GM19455 (cell line): ENCODE measurements around the gene ARHGEF25.
A peak's percentile ranks its signal among the peaks of the same experiment; 100 is the strongest.
"Not testable (repeated sequence)": the region's sequence is repeated elsewhere in the genome, so short reads cannot be mapped to it uniquely, and the experiment has no call there.

Experiments used
- ATAC-seq: cut with Tn5 transposase; IDR thresholded peaks from one replicate; pipeline ENCODE4 v1.9.1; 2021; ENCODE audit not compliant: unreplicated experiment

ARHGEF25 gene

DNA sequence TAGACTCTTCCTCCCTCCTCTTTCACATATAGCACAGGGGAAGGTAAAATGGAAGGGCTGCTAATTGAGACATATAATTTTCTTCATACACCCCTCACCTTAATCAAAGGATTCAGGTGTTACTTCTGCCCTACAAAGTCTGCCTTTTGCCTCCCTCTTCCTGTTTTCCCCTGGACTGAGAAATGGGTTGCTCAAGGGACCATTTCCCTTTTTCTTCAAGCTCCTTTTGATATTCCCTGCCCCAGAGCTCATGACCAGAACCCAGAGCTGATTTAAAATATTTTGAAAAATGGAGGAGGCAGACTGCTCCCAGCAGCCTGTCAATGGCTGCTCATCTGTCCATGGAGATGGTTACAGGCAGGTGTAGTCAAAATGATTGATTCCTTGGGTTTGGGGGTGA is 26.5 kb upstream of the ARHGEF25 start:
- ATAC-seq = no peak

DNA sequence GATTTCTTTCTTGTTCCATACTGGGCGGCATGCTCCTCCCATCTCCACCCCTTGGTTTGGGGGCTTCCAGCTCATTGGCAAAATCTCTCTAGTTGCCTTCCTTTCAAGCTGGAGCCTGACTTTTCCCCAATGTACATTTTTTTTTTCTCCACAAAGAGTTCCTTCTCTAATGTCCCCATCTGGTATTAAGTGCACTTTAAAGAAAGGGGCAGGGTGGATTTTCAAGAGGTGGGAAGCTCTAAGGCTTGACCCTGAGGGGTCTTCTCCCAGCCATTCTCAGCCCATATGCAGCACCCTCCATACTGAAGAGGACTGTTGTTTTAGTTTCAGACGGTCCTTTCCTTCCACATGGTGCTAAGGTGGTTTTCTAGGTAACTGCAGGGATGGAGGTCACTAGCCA is 26.1 kb upstream of the ARHGEF25 start:
- ATAC-seq = no peak

DNA sequence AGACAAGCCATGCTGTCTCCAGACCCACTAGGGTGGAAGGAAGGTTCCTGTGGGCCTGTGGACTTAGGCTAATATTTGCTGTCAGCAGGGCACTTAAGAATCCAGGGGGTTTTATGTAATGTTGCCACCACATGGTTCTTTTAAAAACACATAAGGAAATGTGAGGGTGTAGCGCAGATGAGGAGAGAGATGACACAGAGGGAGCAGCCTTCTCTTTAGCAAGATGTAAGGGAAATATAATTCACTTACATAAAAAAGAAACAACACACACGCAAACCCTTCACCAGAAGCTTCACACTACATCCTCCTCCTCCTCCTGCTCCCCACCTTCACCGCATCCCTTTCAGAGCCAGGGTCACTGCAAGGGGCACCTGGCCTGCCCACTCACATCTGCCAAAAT is 25.1 kb upstream of the ARHGEF25 start:
- ATAC-seq = no peak

DNA sequence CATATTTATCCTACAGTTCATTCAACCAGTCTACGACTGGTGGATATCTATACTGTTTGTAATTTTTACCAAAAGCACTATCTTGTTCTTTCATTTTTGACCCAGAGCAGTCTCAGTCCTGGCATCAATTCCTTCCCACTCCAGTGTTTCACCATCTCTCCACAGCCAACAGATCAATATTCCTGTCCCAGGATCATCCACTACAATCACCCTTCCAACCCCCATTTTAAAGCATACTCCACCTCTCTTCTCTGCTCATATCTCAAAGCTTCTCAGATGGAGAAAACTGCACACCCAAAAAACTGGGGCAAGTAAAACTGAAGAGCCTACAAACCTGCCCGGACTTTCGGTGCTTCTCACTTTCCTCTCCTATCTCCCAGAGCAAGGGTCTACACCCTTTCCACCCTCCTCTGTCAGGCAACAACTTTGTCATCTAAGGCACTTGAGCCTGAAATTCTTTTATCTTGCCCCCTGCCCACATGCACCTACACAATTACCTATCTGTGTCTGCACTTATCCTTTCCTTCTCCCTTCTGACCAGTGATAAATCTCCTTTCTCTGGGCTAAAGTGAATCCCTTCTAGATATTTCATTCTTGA is 24.3 kb upstream of the ARHGEF25 start:
- ATAC-seq = no peak

DNA sequence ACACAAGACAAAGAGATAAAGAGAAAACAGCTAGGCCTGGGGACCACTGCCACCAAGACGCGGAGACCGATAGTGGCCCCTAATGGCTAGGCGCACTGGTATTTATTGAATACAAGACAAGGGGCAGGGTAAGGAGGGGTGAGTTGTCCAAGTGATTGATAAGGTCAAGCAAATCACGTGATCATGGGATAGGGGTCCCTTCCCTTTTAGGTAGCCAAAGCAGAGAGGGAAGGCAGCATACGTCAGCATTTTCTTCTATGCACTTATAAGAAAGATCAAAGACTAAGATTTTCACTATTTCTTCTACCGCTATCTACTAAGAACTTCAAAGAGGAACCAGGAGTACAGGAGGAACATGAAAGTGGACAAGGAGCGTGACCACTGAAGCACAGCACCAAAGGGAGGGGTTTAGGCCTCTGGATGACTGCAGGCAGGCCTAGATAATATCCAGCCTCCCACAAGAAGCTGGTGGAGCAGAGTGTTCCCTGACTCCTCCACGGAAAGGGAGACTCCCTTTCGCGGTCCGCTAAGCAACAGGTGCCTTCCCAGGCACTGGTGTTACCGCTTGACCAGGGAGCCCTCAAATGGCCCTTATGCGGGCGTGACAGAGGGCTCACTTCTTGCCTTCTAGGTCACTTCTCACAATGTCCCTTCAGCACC is 22.2 kb upstream of the ARHGEF25 start:
- not testable (repeated sequence) for ATAC-seq

DNA sequence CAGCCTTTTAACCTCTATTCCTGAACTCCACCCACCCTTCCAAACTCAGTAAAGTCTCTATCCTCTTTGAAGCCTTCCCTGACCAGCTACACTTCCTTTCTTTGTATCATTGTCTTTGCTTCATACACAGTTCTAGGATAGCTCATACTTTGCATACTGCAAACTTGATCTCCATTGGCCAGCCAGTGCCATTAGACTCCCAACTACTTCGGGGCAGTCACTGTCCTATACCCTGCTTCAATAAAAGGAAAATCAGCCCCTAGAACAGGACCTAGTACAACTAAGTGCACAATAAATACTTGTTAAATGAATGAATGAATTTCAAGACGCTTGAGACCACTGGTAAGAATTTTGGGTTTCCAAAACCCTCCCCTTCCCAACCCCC is 20.8 kb upstream of the ARHGEF25 start:
- ATAC-seq = no peak

DNA sequence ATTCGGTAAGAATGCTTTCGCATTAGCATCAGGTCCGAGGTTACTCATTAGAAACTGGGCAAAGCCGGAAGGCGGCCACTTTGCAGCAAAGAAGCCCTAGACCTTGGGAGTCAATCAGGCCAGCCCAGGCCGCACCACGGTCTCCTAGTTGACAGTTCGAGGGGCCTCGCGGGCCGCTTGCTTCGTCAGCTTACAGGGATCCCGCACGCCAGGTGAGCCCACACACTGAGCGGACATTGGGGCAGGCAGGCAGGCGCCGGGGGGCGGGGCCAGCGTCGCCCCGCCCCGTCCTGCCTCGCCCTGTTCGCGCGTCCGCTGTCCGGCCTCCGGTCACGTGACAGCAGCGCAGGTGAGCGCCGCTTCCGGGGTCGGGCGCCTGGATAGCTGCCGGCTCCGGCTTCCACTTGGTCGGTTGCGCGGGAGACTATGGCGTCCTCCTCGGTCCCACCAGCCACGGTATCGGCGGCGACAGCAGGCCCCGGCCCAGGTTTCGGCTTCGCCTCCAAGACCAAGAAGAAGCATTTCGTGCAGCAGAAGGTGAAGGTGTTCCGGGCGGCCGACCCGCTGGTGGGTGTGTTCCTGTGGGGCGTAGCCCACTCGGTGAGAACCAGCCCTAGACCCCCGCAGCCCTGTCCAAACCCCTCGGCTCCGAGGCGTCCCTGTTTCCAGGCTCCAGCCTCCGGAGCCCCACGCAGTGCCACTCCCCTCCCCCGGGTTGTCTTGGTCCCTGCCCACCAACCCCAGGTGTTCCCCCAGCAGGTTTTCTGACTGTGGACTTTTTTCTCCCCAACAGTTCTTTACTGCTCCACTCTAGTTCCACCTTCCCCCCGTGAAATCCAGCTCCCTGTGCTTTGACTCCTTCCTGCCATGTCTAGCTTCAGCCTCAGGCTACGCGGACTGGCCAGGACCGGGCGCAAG is 20.1 kb upstream of the ARHGEF25 start, which contains the start of gene PIP4K2C:
TSS of gene PIP4K2C (plus strand) at position 329 of the 918 bp plus-strand sequence. CDS start at position 427, 98 bp downstream.
- ATAC-seq = peak; percentile 93

DNA sequence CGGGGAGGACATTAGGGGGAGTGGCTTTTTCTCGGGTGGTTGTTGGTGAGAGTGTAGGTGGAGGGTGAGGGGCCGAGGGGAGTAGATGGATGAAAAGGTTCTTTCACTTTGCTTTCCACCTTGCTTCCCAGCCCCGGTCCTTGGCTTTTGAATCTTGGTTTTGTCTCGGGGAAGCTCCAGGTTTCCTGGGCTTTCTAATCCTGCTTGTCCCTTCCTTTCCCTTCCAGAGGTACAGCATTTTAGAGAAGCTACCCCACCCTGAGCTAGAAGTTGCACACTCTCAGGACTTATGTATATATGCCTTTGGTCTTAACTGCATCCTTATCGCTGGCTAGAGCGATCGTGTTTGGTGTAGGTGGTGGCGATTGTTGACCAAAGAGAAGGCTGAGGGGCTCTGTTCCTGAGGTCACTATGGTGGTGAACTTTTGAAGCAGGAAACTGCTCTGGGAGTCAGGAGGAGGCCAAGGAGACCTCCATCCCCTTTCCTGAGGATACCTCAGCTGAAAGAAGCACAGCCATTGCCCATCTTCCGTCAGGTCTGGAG is 19.4 kb upstream of the ARHGEF25 start:
- ATAC-seq = no peak

DNA sequence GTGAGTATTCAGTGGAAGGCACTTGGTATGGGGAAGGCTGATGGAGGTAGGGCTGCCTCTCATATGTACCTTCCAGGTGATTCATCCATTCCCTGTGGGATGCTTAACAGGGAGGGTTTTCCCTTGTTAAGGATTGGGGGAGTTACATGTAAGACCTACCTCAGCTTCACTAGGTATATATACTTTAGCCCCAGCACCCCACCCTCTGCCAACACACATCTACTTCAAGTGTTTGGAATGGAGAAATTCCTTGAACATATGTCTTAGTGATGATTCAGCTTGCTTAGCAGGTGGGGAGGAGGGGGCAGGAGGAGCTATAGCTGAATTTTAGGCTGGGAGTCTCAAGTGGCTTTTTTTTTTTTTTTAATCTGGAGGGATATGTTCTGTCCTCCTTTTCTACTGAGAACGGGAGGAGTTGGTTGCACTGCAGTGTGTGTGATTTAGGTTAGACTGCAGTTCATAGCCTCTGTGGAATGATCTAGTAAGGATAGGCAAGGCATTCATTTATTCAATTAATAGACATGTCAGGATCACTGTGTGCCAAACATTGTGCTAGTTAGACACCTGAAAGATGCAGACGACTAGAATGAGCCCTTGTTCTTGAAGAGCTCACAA is 18.6 kb upstream of the ARHGEF25 start:
- no peak for ATAC-seq

DNA sequence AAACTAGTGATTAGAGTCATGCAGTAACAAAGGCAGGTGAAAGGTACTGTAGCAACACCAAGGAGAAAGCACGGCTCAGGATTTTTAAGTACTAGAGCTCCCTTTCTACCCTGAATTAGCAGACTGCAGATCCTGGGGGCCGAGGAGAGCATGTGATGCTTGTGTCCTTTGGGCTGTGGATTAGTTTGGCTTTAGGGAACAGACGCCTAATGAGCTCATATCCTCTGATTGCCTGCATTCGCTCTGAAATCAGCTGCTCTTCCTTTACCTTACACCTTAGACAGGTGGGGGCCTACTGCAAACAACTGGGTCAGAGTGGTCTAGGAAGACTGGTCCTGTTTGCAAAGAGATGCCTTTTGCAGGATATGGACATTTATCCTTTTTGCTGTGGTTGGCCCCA is 18.0 kb upstream of the ARHGEF25 start:
- no peak for ATAC-seq

DNA sequence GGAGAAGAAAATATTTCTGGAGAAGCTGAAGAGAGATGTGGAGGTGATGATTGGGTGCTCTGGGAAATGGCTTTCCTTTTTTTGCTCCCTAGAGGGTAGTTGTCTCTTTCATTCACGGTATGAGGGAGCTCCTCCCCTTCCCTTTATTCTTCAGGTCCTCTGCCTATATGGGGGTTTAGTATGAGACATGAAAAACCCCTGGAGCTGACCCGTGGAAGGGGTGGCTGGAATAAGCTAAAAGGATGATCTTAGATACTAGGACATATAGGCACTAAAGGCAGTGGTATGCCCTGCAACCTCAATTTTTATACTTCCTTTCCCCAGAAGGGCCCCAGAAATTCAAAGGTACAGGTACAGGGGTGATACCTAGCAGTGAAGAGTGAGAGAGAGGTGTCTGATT is 10.8 kb upstream of the ARHGEF25 start:
- ATAC-seq = no peak

DNA sequence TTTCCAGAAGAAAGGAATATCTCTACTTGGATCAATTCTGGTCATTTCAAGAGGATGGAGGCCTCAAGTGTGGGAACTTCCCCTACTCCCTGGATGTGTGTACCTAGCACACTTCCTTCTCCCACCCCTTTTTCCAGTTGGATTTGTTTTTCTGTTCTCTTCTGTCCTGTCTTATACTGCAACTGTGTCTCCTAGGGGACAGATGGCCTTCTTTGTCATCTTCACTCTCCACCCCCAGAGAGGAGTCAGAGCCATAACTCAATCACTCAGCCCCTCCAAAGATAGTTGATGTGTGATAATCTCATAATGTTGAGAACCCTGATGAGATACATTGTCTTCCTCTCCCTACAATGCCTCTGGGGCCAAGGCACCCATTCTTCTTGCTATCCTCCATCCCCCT is 8.7 kb upstream of the ARHGEF25 start:
- no peak for ATAC-seq

DNA sequence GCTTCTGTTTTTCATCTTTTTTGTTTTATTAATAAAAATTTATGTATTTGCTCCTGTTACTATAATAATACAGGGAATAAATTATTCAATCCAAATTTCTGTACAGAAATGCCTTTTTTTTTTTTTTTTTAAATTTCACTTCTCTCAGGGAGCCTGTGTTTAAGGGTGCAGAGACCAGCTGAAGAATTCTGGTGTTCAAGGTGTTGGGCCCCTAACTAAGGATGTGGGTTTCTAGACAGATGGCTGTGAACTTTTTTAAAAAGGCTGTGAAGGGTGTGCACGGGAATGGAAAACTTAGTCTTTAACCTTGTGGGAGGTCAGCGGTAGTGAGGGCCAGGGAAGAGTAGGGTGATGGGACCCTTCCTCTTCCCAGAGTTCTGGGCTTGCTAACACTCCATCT is 7.9 kb upstream of the ARHGEF25 start:
- ATAC-seq = no peak

DNA sequence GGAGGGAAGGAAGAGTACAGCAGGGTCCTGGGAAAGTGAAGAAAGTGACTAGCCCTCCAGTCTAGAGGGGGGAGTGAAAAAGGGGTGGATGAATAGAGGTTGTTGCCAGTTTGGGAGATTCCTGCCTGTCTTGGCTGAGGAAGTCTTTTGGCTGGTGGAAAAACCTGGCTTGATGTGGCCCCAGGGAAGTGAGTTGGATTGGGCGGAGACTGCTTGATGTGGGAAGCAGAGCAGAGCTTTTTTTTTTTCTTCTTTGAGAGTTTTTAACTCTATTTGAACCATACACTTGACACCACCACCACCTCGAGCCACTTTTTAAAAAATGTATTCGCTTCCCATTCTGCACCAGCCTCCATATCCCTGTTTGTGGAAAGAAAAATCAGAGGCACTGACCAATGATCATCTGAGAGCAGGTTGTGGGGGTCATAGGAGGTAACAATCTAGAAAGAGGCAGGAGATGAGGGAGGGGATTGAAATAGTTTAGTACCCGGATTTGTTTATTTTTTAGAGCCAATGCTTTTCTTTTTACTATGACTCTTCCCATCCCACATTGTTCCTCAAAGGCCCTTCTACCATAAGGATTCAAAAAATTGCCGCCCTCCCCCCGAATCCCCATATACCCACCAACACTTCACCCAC is 7.3 kb upstream of the ARHGEF25 start:
- no peak for ATAC-seq

DNA sequence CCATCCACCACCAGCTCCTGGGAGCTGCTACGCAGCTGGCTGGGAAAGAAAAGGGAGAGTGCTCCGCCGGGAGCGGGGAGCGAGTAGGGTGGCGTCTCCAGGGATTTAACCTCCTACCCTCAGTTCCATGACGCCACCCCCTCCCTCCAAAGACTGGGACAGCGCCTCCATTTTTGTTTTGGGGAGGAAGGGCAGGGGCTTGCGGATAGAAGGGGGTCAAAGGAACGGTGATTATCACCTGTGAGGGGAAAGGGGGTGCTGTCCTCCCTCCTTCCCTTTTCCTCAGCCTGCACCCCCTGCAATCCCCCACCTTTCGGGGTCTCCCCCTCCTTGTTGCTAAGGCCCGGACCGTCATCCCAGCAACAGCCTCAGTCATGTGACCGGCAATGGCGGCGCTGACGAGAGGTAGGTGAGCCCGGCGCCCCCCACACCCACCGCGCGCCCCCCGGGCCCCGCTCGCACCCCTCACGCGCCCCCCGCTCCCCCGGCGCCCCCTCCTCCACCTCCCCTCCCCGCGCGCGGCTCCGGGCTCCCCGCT is 6.7 kb upstream of the ARHGEF25 start, which contains the start of gene DTX3:
TSS of gene DTX3 (plus strand) at position 371 of the 538 bp plus-strand sequence. CDS start 1,694 bp downstream, outside the sequence.
- no peak for ATAC-seq

DNA sequence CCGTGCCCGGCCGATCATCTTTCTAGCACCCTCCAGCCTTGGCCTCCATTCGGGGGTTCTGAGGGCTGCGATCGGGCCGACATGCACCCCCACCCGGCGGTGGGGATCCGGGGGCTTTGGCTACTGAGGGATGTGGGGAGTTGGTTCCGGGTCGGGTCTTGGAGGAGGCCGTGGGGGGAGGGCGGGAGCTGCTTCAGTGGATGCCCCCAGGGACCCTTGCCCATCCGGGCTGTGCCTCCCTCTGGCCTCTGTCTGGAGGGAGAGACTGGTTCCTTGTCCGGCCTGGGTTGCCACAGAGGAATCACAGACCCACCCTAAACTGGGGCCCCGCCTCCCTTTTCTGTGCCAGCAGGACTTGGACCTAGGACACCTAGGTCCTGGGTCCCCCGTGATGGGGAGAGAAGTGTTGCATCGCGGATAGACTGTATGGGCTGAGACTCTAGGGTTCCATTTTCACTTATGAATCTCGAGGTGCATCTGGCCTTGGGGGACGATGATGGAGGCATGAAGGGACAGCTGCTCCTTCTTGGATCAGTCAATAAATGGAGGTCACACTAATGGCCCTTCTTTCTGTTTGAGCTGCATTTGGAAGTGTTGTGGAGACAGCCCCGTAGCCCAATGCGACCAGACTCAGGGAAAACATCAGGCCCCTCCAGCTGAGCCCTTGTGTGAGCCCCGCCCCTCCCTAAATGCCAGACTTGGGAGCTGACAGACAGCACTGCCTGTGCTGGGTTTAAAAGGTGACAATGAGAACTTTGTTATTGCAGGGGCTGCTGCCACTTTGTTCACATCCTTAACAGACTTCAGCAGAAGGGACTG is 6.0 kb upstream of the ARHGEF25 start:
- ATAC-seq = no peak

DNA sequence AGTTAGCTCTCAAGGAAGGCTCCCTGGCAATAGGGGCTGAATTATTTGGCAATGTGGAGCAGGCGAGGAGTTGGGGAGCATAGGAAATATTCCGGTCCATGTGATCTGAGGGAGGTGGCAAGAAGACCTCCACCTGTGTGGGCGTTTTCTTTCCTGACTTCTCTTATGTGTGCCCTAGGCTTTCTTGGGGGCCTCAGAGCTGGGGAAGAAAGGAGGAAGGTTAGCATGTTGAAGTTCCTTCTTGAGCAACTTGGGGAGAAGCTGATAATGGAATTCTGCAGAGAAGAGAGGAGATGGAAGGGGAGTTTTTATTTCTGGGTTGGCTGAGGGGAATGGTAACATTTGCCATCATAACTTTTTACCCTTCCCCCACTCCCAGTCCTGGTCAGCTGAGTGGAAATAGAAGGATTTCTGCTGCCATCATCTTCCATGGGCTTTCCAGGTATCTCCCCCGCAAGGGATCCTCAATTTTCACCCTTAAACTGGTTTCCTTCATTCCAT is 5.4 kb upstream of the ARHGEF25 start:
- no peak for ATAC-seq

DNA sequence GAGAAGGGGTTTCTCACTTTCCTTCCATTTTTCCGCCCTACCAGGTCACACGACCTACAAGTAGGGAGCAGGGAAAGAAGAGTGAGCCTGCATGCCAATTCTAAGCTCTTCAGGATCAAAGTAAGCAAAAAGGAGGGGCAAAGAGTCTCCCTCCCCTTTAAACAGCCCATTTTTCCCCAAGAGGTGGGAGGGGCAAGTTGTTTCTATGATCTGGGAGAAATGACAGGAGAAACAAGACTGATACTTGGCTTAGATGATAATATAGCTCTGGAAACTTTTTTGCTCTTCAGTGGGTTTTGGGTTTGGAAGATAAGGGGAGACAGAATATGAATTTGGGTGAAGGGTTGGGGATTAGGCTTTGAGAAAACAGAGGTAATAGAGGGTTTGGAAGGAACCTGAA is 4.8 kb upstream of the ARHGEF25 start:
- ATAC-seq = no peak

DNA sequence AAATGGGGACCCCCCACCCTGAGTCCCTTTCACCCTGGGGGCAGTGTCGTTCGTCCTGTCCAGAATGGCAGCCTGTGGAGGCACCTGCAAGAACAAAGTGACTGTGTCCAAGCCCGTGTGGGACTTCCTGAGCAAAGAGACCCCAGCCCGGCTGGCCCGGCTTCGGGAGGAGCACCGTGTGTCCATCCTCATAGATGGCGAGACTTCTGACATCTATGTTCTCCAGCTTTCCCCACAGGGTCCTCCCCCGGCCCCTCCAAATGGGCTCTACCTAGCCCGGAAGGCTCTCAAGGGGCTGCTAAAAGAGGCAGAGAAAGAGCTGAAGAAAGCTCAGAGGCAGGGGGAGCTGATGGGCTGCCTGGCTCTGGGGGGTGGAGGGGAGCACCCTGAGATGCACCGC is 4.4 kb upstream of the ARHGEF25 start:
- ATAC-seq = no peak
